ENCODE data around the gene VIPR2.

Gene VIPR2

DNA sequence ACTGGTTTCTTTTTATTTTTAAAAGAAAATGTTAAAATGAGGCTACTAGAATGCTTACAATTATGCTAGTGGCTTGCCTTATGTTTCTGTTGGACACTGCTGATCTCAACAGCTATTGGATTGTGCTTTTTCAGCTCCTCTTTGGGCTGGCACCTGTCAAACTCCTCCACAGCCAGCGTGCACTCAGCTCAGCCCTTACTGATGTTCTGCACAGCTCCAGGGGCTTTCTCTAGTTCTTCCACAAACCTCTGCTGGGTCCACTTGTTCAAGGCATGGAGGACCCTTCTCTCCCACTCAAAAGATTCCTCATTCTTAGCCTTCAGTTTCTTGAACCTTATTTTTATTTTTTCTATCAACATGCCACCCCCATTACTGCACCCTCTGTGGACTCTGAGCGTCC lies 96.0 kb downstream of the VIPR2 start:
- DNase-seq (ENCODE audit: extremely low read depth in 1 of 2, low read depth in 1 of 2), result no peak

DNA sequence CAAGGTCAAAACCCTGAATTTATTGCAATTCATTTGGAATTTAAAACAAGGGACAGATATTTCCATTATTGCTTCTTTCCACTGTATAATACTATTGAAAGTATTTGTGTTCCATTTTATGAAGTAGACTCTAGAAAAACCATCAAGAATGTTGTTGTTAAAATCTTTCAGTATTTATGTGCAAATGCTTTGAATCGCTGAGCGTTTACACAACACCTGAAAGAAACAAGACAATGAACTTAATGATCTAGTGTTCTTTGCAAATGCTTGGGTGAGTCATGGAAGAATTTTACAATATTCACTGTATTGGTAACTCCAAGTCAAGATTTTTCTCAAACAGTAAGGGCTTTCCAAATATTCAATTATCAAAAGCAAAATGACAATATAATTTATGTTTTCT lies 97.1 kb downstream of the VIPR2 start:
- no peak for DNase-seq (ENCODE audit: extremely low read depth in 1 of 2, low read depth in 1 of 2)

DNA sequence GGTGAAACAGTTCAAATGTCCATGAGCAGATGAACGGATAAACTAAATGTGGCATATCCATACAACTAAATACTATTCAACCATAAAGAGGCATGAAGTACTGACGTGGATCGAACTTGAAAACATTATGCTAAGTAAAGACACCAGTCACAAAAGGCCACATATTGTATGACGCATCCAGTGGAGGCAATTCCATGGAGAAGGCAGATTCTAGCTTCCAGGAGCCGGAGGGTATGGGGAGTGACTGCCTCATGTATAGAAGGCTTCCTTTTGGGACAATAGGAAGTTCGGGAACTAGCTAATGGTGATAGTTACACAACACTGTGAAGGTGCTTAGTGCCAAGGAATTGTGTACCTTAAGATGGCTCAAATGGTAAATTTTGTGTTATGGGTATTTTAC lies 98.4 kb downstream of the VIPR2 start:
- no peak for DNase-seq (ENCODE audit: extremely low read depth in 1 of 2, low read depth in 1 of 2)

DNA sequence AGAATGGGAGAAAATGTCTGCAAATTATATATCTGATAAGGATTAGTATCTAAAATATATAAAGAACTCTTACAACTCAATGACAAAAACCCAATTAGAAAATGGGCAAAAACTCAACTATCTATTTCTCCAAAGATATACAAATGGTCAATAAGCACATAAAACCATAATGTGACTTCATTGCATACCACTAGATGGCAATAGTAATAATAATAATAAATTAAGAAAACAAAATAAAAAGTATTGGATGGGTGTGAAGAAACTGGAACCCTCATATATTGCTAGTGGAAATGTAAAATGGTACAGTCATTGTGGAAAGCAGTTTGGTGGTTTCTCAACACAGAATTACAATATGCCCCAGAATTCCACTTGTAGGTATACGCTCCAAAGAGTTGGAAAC lies 98.8 kb downstream of the VIPR2 start:
- DNase-seq (ENCODE audit: extremely low read depth in 1 of 2, low read depth in 1 of 2), result no peak

DNA sequence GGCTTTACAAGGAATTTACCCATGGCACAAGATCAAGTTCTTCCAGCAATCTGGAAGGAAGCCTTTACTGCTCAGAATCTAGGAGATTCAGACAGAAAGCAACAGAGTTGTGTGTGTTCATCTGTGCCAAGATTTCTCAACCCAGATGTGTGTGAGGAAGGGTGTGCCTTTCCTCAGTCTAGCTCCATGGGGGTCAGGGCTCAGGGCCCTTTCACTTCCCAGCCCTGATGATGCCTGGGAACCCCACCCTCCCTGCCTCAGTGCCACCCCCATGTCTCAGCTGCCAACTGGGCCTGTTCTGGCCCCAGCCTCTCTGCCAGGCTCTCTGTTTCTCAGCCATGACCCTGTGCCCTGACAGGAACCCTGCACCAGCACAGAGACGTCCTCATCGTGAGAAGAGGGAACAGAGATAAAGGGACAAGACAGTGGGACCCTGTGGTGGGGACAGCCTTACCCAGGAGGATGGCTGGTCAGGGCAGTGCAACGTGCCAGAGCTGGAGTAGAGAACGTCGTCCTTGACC lies 102.0 kb downstream of the VIPR2 start:
- no peak for DNase-seq (ENCODE audit: extremely low read depth in 1 of 2, low read depth in 1 of 2)

DNA sequence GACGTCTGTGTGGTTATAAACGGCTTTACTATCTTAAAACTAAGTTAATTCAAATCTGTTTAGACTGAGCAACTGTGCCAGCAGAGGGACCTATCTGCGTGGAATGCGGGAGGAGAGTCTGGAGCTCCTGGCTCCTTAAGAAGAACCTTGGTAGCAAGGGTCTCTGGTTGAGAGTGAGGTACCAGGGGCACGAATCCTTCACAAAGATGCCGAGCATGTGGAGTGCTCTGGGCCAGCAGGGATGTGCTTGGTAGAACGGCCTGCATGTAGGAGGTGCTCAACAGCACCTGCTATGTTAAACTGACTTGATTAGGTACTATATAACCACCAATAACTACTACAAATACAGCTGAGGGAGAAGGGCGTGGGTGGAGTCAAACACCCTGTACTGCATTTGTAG lies 102.6 kb downstream of the VIPR2 start:
- no peak for DNase-seq (ENCODE audit: extremely low read depth in 1 of 2, low read depth in 1 of 2)

DNA sequence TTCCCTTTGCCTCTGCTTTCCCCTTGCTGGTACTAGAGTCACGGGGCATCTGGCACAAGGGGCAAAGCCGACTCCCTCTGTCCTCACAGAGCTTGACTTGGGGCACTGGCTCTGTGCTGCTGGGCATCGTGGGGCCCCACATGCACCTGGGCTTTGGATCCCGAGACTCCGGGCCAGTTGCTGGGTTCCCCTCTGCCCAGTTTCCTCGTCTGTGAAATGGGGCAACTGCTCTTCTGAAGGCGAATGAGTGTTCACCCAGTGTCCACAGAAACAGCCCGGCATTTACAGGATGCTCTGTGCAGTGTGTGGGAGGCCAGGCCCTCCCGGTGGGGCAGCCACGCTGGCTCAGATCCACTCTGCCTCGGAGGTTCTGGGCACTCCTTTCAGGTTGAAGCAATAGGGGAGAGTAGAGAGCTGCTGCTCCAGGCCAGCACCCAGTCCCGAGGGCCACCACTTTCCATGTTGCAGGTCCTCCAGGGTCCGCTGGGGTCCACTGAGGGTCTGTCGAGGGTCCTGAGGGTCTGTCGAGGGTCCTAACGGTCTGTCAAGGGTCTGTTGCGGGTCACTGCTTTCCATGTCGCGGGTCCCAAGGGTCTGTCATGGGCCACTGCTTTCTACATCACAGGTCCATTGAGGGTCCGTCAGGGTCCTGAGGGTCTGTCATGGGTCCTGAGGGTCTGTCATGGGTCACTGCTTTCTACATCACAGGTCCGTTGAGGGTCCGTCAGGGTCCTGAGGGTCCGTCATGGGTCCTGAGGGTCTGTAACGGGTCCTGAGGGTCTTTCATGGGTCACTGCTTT lies 103.6 kb downstream of the VIPR2 start:
- no peak for DNase-seq (ENCODE audit: extremely low read depth in 1 of 2, low read depth in 1 of 2)

DNA sequence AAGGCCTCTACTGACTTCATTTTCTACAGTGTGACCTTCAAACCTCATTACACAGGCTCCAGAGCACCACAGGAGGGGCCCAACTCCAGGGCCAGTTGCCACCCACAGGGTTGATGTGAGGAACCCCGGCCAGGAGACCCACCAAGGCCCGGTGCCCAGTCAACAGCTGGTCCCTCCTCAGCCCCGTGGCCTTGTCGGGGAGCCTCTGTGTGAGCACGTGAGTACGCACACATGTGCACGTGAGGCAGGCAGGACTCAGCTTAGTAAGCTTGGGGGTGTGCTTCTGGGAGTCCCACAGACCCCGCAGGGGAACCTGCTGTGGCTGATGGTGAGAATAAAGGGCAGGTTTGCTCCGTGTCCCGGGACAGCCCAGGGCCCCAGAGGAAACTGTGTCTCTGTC lies 104.5 kb downstream of the VIPR2 start:
- DNase-seq (ENCODE audit: extremely low read depth in 1 of 2, low read depth in 1 of 2), result no peak

DNA sequence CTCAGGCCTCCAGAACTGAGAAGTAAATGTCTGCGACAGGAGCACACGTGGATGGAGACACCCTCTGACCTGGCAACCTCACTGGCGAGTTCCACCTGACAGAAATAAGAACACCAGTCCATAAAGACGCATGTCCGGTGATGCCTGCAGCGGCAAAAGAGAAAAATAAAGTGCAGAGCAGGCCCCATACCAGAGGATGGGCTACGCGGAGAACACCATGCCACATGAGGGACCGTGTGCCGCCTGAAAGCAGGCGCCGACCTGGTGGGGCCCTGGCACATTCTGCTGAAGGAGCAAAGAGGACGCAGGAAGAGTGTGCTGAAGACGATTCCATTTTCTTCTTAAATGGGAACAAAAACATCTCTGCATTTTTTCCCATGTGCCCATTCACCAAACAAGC lies 105.0 kb downstream of the VIPR2 start:
- DNase-seq (ENCODE audit: extremely low read depth in 1 of 2, low read depth in 1 of 2), result no peak

DNA sequence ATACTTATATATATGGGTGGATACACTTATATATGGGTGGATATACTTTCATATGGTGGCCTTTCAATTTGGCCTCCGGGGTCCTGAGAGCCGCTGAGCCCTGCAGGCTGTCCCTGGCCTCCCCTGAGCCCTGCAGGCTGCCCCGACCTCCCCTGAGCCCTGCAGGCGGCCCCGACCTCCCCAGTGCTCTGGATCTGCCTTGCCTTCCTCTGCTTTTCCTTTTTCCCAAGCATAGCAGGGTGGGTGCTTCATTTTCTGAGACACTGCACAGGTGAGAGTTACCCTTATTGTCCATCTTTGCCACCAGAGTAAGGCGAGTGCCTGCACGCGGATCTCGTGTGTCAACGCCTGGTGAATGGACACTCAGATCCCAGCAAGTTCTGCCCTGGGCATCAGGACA lies 106.6 kb downstream of the VIPR2 start:
- DNase-seq (ENCODE audit: extremely low read depth in 1 of 2, low read depth in 1 of 2), result no peak

DNA sequence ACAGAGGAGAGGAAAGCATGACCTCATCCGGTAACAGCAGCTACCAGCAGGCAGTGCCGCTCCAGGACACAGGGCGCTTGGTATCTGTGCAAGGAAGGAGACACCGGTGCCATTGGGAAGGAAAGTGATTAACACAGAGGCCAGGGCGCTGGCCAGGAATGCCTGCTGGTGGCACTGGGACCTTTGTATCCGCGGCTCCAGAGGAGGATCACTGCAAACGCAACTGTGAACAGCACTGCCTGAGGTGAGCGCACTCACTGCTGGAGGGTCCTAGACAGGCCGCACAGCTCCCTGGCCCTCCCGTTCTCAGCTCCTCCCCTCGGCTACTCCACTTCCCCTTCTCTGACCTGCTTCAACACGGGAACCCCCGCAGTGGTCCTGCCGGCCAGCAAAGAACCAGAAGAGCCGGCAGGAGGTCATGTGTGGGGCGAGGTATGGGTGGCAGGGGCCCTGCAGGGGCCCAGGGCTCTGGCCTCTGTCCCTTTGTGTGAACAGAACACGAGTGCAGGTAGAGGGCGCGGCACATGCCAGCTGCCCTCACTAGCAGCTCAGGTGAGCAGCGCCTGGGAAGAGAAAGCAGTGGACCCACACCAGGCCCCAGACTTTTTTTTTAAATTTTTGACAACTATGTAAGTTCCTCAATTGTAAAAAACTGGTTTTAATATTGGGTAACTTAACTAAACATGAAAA lies 107.6 kb downstream of the VIPR2 start:
- no peak for DNase-seq (ENCODE audit: extremely low read depth in 1 of 2, low read depth in 1 of 2)

DNA sequence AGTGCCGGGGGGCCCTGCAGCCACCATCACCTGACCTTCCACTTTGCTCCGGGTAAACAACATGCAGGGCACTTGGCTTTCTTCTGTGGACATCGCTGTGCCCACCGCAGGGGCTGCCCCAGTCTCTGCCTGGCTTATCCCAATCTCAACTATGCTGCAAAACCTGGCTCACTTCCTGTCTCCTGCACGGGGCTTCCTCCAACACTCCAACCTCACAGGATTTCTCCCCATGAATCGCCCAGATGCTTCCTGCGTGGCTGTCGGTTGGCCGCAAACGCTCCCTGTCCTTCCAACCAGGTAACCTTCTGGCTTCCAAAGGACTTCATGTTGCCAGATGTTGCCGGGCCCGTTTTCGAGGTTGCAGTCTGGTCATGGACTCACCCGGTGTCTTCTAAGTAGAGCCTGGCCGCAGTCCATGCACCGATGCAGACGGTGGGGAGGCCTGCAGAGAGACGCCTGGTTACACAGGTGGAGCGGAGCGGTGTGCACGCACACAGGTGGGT lies 109.0 kb downstream of the VIPR2 start:
- no peak for DNase-seq (ENCODE audit: extremely low read depth in 1 of 2, low read depth in 1 of 2)

DNA sequence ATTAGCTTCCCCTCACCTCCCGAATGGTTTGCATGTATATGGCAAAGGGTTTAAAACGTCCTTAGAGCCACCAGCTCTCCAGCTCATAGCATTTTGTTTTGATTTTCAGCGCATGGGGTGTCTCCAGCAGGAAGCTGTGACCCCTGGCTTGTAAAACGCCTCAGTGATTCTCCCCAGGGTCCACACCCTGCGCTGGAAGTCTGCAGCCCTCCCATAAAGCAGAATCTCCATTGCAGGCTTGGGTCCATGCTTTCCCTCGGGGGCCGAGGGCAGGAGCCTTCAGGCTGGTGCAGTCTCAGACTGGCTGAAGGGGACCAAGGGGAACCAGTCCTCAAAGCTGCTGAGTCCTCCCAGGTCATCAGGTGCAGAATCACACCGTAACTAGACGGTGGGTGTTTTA lies 109.7 kb downstream of the VIPR2 start:
- DNase-seq (ENCODE audit: extremely low read depth in 1 of 2, low read depth in 1 of 2), result no peak

DNA sequence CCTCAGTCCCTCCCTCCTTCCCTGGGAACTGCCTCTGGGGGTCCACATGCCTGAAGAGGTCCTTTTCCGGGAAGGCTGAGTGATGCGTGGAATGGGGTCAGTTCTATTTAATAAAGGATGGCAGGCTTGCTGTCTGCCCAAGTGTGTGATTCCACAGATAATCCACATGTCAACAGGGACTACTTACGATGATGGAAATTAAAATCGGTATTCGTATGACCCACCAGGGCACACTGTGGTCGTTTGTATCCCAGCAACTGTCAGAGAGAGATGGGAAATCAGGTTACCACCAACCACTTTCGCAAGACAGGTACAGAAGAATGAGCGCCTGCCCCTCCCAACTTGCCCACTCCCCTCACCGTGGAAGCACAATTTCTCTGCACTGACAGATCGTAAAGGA lies 110.3 kb downstream of the VIPR2 start:
- DNase-seq (ENCODE audit: extremely low read depth in 1 of 2, low read depth in 1 of 2), result no peak

DNA sequence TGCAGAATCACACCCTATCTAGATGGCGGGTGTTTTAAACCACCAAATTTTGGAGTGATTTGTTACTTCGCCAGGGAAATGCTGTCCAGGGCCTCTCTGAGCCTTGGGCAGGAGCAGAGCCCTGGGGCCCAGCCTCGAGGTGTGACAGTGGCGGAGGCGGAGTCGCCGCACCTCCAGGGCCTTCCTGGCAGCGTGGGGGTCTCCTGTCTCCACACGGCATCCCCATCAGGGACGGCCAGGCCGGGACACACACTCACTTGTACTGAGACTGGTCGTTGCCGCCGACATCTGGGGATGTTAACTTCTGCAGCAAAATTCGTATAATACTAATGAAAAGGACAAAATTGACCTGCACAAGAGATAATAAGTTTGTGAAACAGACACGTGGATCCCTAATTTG lies 110.7 kb downstream of the VIPR2 start:
- no peak for DNase-seq (ENCODE audit: extremely low read depth in 1 of 2, low read depth in 1 of 2)

DNA sequence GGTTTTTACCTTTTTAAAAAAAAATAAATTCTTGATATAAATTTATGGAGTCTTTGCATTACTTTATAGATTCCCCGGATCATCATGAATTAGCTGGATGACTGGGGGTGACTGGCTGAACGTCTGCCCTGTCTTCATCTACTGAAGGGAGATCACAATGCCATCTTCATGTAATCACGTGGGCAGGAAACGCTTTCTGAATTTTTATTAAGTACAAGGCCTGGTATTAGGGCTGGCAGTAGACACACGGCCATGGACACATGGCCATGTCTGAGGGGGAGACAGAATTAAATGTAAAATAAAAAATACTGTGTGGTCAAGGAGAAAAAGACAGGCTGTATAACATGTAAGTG lies 111.2 kb downstream of the VIPR2 start:
- no peak for DNase-seq (ENCODE audit: extremely low read depth in 1 of 2, low read depth in 1 of 2)

DNA sequence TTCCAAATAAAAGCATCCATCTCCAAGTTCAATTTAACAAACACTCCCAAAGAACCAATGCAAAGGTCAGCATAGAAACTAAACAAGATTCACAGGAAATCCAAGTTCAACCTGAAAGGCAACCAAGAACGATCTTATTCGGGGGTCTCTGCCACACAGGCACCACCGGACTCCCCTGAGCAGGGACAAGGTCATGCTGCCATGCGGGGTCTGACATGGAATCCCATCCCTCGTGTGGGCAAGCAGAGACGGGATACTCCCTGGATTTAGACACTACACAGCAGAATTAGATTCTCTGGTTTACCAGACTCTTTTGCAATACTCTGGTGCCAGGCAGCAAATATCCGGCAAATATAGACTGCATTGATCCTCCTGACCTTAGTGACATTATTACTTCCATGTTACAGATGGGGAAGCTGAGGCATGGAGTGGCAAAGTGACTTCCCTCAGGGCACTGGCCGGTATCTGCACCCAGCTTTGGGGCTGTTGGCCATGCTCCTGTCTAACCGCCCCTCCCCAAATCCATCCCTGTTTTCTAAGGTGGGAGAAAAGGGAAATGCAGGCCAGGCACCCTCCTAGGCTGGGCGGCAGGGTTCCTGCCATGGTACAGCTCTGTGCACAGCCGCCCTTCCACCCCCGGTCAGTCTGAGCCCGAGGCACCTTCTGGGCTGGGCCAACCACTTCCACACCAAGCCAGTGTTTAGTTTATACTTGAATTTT lies 111.8 kb downstream of the VIPR2 start:
- no peak for DNase-seq (ENCODE audit: extremely low read depth in 1 of 2, low read depth in 1 of 2)

DNA sequence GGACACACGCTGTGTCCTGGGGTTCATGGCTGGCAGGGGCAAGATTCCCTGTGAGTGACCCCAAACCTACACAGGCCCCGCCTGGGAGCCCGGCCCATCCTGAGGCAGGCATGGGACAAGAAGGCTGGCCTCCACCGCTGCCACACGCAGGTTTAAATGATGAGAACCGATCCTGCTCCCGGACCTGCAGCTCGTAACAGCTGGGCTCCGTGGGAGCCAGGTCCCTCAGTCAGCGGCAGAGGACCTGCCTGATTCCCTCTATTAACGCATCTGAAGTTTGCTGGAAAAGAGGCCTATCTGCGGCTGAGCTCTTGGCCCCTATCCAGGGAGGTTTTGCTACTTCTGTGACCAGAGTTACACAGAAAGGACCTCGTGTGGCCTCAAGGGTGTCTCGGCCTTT lies 112.3 kb downstream of the VIPR2 start:
- DNase-seq (ENCODE audit: extremely low read depth in 1 of 2, low read depth in 1 of 2), result no peak

DNA sequence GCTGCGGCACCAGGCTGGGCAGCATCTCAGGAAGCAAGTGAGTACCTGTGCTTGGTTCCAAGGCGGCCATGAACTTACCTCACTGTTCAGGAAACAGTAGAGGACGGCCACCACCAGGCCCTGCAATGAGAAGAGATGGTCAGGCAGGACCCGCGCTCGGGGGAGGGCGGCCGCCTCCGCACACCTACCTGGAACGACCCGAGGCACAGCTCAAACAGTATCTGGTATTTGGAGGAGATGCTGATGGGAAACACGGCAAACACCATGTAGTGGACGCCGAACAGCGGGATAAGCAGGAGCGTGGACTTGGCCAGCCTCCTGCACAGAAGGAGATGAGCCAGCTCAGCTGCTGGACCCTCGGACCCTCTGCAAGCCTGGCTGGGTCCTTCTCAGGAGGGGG lies 112.9 kb downstream of the VIPR2 start:
- no peak for DNase-seq (ENCODE audit: extremely low read depth in 1 of 2, low read depth in 1 of 2)

DNA sequence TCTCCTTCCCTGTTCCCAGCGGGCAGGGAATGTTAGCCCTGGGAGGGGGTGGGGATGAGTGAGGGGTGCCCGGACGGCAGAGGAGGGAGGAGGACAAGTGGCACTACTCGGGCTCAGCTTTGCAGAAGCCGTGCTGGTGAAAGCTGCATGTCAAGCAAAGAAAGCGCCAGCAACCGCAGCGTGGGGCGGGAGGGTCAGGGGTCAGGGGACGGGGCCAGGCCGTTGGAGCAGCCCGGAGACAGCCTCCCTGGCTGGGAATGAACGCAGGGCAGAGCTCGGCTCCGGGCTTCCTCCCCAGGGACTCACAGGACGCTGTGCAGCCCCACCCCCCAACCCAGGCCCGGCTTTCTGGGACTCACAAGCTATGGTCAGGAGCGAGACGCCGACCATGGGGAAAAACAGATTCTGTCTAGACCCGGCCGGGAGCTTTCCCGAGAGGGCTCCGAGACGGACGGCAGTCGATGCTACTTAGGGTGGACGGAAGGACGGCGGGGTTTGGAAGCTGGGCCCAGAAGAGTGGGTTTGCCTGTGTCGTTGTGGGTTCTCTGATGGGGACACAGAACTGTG lies 113.4 kb downstream of the VIPR2 start:
- DNase-seq (ENCODE audit: extremely low read depth in 1 of 2, low read depth in 1 of 2), result no peak

DNA sequence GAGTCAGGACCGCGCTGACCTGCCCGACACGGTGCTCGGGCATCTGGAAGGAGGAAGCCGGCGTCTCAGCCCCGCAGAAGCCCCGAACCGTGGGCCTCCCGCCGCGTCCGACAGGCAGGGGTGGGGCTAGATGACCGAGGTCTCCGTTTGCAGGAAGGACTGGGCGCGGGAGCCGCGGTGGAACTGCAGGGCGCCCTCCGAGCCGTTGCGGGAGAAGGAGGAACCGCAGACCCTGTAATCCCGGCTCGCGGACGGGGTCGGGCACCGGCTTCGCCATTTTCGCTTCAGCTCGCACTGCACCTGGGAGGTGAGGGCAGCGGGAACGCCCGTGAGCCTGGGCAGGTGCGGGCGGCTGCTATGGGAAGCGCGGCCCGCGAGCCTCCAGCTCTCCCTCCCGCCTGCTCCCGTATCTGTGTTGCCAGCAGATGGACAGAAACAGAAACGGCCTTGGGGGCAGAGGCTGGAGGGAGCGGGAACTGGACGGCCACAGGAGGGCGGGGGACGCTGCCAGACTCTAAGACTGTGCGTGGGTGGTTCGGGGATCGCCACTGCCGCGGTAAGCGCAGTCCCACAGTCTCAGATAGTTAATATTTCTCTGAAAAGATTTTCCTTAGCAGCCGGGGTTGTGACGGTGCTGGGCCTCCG lies 114.1 kb downstream of the VIPR2 start:
- no peak for DNase-seq (ENCODE audit: extremely low read depth in 1 of 2, low read depth in 1 of 2)
